ENCODE data around the gene SF3B2.

Gene SF3B2

GRCh38 chr11:66015936-66016792 lies 36.0 kb upstream of the SF3B2 start:
- POLR2A ChIA-PET: interaction anchor here (1.1 kb wide), 1 partner anchor 11 kb away, joined by 3 read pairs; no protein-coding TSS in a partner anchor
- CTCF ChIA-PET: interaction anchor here (0.8 to 1.3 kb wide), 3 partner anchors 12 to 132 kb away, joined by 4 read pairs; no protein-coding TSS in a partner anchor

GRCh38 chr11:66016793-66017177 lies 35.4 kb upstream of the SF3B2 start:
- TF ChIP-seq CTCF (IDR thresholded peaks at IDR 0.05; ENCODE audit: control extremely low read depth, extremely low read depth, low read depth, missing control alignments): no peak
- DNase-seq (ENCODE audit: extremely low spot score): no peak
- ChIA-PET POLR2A (no interaction called here), CTCF (interaction anchor here (0.8 to 1.3 kb wide), 2 partner anchors 28 to 133 kb away, joined by 4 read pairs; no protein-coding TSS in a partner anchor)

More at GRCh38 chr11:66015936-66016792, 36.0 kb upstream of the SF3B2 start:
- no peak for TF ChIP-seq CTCF (IDR thresholded peaks at IDR 0.05; ENCODE audit: control extremely low read depth, extremely low read depth, low read depth, missing control alignments)
- no peak for DNase-seq (ENCODE audit: extremely low spot score)

- no peak for DNase-seq (ENCODE audit: extremely low spot score)
- POLR2A ChIA-PET: no interaction called here
- TF ChIP-seq CTCF (IDR thresholded peaks at IDR 0.05; ENCODE audit: control extremely low read depth, extremely low read depth, low read depth, missing control alignments): no peak
- CTCF ChIA-PET: no interaction called here
Measured at GRCh38 chr11:66017321-66017720, 34.8 kb upstream of the SF3B2 start.

GRCh38 chr11:66020212-66020611 lies 32.0 kb upstream of the SF3B2 start:
- ChIA-PET POLR2A (no interaction called here), CTCF (interaction anchor here (1.0 to 5.2 kb wide), 4 partner anchors 10 to 136 kb away, joined by 3 to 67 read pairs (median 5); partner anchors contain the start of genes BANF1, CST6 and EIF1AD)
- no peak for TF ChIP-seq CTCF (IDR thresholded peaks at IDR 0.05; ENCODE audit: control extremely low read depth, extremely low read depth, low read depth, missing control alignments)
- no peak for DNase-seq (ENCODE audit: extremely low spot score)

- DNase-seq (ENCODE audit: extremely low spot score): no peak
- ChIA-PET POLR2A (no interaction called here), CTCF (interaction anchor here (1.2 to 5.2 kb wide), 4 partner anchors 11 to 136 kb away, joined by 3 to 67 read pairs (median 30); partner anchors contain the start of genes BANF1, CST6 and EIF1AD)
- no peak for TF ChIP-seq CTCF (IDR thresholded peaks at IDR 0.05; ENCODE audit: control extremely low read depth, extremely low read depth, low read depth, missing control alignments)
Measured at GRCh38 chr11:66020618-66021357, 31.4 kb upstream of the SF3B2 start.
